ENCODE measurements around the gene IRAK4. TPM values are rescaled to one million over a fixed set of nuclear protein-coding genes. Genes with fewer than 3 reads are reported as not detected.
"Not testable (repeated sequence)": the region's sequence is repeated elsewhere in the genome, so short reads cannot be mapped to it uniquely, and the experiment has no call there.

IRAK4 gene
- 10 to 100 TPM; 17.3 to 19.4 TPM for total RNA-seq
- long read RNA-seq, full-length matches to known transcripts: 7 of 19 reads
- long read RNA-seq, partial matches to known transcripts: 3 of 19 reads
- long read RNA-seq, other reads (novel, unspliced or antisense): 9 of 19 reads

DNA sequence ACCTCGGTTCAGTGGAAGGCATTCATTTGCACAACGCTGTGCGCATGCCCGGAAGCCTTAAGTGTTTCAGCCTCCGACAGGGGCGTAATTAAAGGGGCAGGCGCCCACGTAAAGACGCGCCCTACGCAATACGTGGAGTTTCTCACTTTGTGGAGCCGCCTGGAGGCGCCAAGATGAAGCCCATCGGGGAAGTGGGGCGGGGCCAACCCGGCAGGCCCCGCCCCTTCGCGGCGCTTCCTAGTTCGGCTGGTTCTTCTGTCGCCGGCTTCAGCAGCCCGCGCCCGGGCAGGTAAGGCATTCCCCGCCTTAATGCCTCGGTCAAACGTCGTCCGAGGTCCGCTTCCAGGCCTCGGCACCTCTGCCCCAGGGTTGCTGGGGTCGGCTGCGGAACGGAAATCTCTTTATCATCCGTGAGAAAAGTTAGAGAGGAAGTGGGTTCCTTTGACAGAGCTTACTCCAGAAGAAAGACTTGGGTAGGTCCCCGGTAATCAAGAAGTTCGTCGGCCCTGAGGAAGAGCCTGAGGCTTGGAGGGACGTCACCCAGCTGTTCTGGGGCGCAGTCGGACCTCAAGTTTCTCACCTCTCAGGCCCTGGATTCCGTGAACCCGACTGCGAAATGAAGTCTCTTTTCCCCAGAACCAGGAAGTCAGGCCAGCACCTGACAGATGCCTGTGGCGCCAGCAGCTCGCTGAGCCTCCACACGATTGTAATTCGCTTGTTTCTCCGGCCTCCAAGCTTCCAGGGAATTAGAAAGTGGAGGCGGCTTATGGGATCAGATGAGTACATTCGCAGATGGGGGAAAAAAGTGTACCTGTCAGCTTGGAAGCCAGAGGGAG lies at the start of gene IRAK4, which contains the start of gene PUS7L:
IRAK4 (plus strand) TSS at position 224 of the 836 bp plus-strand sequence. CDS start 9,161 bp downstream, outside the sequence.
PUS7L (minus strand) TSS at position 63 of the 836 bp plus-strand sequence. CDS start 3,545 bp downstream, outside the sequence.
- DNase-seq (peak; percentile 95 to 97), ATAC-seq (peak; percentile 97)
- intact Hi-C loops (cut with DNase I, micrococcal nuclease): loop anchor here in 1 of 2 donors (10.0 kb wide), 1 partner anchor 46 kb away; the partner anchor contains the start of gene TWF1

DNA sequence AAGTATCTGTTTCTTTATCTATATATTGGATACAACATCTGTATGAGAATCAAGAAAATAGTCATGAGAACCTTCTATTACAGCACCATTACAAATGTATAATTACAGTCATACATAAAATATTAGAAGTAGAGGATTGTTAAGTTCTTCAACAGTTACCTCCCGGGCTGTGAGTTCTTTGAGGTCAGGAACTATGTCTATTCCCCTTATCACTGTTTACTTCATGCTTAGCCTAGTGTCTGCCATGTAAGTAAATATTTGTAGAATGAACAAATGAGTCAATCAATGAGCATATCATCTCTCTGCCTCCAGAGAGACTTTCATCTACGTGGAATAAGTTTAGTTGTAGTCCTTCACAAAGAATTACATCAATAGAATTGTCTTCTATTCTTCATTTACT lies 47.4 kb upstream of the IRAK4 start:
- no peak for ATAC-seq

DNA sequence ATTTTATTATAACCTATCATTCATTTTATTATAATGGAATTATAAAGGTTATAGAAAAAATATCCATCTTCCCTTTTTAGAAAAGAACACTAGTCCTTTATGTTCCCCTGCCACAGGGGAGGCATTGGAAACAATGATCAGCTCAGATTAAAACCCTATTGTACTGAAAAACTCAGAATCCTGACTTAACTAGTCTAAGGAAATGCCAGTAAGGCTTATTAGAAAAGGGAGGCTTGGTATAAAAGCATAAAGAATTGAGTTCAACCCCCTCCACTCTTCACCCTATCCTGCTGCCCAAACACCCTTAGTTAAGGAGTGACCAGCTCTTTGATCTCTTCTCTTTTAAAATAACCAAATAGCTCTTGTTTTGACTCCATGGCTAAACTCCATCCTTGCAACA lies 36.1 kb upstream of the IRAK4 start:
- intact Hi-C loops (cut with DNase I, micrococcal nuclease): no loop called here
- ATAC-seq (no peak), DNase-seq (no peak)

More for the DNA sequence above, 47.4 kb upstream of the IRAK4 start:
- intact Hi-C loops (cut with DNase I, micrococcal nuclease): no loop called here
- no peak for DNase-seq

DNA sequence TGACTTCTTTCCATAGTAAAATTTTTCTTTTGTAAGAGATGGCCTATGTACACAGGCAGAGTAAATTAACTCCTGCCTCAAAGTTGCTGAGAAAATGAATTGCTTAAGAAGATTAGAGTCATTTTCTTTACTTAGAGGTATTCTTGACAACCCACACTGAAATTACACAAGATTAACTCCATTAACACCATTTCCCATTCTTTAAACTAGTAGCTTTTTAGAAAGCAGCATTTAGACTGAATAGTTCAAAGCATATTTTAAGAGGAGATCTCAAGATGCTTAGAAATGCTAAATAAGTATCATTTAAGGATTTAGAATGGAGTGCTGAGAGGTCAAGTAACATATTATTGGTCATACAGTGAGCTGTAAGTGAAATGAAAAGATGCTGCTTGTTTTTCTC lies 35.6 kb upstream of the IRAK4 start:
- ATAC-seq: no peak
- intact Hi-C loops (cut with DNase I, micrococcal nuclease): no loop called here
- no peak for DNase-seq

DNA sequence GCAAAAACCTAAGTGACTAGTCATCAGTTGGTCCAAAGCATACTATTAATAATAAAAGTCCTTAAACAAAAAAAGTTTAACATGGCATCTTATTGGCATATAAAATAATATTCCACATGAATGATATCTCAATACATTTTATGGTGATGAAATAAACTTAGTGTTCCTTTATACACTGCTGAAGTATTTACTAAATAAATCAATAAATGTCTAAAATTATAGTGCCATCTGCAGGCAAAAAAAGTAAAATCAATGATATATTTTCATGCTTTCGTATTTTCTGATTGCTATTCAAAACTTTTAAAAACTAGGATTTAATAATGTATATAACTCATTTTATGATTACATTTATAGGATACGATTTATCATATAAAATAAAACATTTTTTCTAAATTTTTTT lies 30.6 kb upstream of the IRAK4 start:
- intact Hi-C loops (cut with DNase I, micrococcal nuclease): no loop called here
- DNase-seq (no peak), ATAC-seq (no peak)

DNA sequence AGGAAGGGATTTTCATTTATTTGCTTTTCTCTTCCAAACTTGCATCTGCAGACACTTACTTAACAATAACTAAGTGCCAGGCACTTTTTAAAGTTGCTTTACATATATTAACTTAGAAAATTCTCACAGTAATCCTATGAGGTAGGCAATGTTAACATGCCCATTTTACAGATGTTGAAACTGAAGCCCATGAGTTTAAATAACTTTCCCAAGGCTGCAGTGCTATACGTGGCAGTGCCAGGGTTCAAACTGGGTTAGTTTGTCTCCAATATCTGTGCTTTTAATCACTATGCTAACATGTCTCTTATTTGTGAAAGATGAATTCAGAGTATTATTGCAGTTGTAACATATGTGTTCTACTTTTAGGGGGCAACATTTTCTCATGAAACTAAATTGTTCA lies 30.1 kb upstream of the IRAK4 start:
- ATAC-seq: no peak

DNA sequence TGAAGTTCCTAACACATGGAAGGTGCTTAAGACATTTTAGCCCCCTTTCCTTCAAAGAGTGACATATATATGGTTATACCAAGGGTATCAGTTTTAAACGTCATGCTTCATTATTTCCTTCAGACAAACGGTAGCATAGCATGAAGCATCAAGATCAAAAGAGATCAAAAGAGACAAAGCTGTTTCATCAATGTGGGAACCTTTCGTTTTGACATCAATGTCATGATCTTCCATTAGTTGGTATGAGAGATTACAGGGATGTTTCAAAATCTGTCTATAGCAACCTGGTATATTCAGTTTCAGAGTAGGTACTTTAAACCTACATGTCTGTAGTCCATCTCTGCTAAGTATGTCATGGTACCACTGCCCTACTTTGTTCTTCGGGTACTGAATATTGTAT lies 28.5 kb upstream of the IRAK4 start:
- intact Hi-C loops (cut with DNase I, micrococcal nuclease): no loop called here
- ATAC-seq (no peak), DNase-seq (no peak)

More for the DNA sequence above, 30.1 kb upstream of the IRAK4 start:
- DNase-seq: no peak
- intact Hi-C loops (cut with DNase I, micrococcal nuclease): no loop called here

DNA sequence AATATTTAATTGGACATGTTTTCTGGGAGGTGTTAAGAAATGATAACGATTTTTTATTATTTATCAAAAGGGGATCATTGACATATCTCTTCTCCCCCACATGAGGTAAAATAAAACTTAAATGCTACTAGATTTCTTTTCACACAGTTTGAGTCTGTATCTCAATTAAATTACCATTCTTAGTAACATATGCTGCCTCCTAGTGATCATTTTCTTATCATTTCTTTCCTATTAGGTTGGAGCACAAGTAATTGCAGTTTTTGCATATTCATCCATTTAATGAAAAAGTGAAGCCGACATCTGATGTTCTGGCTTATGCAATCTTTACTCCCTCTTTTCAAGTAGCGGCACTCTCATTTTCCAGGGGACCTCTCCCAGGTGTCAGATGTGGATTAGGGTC lies 25.1 kb upstream of the IRAK4 start:
- DNase-seq (no peak), ATAC-seq (no peak)
- intact Hi-C loops (cut with DNase I, micrococcal nuclease): no loop called here

DNA sequence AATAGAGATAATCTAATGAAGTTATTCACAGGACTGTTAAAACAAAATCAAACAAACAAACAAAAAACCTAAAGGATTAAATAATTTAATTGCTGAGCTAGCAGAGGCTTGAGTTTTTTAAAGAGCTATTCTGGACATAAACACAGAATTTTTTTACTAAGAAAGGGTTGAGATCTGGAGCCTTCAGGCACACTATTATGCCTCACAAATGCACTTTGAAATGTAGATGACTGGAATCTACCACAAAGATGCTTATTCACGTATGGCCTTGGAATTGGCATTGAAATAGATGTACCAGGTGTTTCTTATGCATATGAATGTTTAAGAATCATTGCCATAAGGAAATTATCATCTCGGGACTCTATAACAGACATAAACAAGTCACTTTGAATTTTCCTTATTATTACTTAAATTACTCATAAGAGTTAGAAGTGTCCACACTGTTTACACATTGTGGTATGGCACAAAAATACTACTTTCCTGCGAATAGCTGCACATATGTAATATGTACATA lies 21.8 kb upstream of the IRAK4 start:
- ATAC-seq (no peak), DNase-seq (no peak)
- intact Hi-C loops (cut with DNase I, micrococcal nuclease): no loop called here

DNA sequence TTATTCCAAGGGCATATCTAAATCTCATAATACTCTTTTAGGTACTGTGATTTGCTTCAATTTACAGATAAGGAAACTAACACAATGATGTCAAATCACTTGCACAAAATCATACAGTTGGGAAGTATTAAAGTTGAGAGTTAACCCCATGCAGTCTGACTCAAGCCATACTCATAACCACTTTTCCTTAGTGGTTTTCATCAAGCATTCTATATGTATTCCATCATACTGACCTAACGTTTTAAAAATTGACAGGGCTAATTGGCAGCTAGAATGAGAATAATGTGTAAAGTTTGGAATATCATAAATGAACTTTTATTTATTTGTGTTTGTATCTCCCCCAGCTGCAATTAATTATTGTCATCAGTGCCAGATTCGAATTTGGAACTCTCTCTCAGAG lies 21.1 kb upstream of the IRAK4 start:
- DNase-seq (no peak), ATAC-seq (no peak)
- intact Hi-C loops (cut with DNase I, micrococcal nuclease): no loop called here

DNA sequence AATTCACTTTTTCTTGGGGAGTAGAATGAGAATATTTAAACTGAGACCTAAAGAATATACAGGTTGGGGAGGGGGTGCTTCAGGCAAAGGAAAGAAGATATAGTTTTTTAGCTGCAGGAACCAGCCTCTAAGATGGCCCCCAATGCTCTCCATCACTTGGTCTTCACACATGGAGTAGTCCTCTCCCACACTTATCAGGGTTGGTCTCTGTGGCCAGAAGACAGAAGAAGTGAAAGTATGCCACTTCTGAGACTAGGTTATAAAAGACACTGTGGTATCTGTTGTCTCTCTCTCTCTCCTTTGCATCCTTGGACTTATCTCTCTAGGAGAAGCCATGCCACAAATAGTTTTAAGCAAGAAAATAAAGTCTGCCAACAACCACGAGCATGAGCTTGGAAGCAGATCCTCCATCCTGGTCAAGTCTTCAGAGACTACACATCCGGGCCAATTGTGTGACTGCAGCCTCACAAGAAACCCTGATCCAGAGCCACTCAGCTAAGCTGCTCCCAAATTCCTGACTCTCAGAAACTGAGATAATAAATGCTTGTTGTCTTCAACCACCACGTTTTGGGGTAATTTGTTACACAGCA lies 18.1 kb upstream of the IRAK4 start:
- intact Hi-C loops (cut with DNase I, micrococcal nuclease): no loop called here
- ATAC-seq (no peak), DNase-seq (no peak)

DNA sequence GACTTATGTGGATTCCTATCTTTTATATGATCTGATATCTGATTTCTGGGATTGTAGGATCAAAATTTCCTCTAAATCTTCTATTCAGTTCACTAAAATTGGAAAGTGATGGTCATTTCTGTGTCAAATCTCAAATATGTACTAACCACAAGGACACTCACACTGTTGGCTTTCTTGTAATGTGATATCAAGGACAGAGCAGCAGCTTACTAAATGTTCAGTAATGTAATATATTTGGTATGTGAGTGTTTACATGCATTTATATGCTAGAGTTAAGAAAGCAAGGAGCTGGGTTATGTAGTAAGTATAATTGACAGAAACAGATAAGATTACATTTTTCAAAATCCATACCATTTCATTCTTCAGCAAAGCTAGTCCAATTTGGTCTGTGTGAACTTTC lies 16.6 kb upstream of the IRAK4 start:
- intact Hi-C loops (cut with DNase I, micrococcal nuclease): no loop called here
- ATAC-seq (no peak), DNase-seq (no peak)

DNA sequence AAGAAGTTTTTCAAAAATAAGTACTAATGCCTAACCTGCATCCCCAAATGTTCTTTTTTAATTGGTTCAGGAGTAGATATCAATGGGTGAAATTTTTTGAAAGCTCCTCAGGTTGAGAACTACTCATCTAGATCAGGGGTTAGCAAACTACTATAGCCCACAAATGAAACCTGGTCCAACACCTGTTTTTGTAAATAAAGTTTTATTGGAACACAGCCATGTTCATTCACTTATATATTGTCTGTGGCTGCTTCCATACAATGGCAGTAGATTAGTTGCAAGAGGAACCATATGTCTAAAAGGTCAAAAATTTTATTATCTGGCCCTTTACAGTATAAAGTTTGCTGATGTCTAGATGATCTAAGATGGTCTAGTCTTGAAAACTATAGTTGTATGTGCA lies 13.9 kb upstream of the IRAK4 start:
- ATAC-seq: no peak

DNA sequence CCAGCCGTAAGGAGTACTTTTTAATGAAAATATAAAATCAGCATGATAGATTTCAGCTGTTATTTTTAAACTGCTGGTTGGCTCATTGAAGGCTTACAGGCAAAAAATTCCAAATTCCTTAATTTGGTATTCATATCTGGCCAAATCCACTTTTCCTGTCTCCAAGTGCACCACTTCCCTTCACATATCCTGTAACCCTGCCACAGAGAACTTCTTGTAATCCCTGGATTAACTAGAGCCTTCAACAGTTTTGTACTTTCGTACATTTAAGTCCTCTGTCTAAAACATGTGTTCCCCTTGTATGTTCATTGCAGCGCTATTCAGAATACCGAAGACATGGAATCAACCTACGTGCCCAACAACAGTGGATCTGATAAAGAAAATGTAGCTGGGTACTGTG lies 9.7 kb upstream of the IRAK4 start:
- no peak for ATAC-seq
- intact Hi-C loops (cut with DNase I, micrococcal nuclease): no loop called here

More for the DNA sequence above, 13.9 kb upstream of the IRAK4 start:
- intact Hi-C loops (cut with DNase I, micrococcal nuclease): no loop called here
- no peak for DNase-seq

DNA sequence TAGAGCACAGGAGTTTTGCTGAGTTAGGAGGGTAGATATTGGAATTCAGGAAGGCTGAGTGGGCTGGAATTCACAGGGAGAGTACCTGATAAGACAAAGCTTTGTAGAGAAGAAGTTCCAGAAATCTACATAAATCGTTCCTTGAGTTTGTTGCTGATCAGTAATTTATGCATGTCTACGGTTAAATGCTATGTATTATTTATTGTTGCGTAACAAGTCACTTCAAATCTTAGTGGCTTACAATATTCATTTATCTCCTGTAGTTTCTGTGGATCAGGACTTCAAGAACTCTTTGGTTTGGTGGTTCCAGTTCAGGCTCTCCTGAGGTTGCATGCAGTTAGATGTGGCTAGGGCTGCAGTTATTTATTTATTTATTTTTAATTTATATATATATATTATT lies 7.9 kb upstream of the IRAK4 start:
- intact Hi-C loops (cut with DNase I, micrococcal nuclease): loop anchor here in 1 of 2 donors (10.0 kb wide), 1 partner anchor 54 kb away; the partner anchor contains the start of gene TWF1
- ATAC-seq (no peak), DNase-seq (no peak)

More for the DNA sequence above, 9.7 kb upstream of the IRAK4 start:
- no peak for DNase-seq

DNA sequence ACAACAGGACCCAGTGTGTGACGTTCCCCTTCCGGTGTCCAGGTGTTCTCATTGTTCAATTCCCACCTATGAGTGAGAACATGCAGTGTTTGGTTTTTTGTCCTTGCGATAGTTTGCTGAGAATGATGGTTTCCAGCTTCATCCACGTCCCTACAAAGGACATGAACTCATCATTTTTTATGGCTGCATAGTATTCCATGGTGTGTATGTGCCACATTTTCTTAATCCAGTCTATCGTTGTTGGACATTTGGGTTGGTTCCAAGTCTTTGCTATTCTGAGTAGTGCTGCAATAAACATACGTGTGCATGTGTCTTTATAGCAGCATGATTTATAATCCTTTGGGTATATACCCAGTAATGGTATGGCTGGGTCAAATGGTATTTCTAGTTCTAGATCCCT lies 7.4 kb upstream of the IRAK4 start:
- intact Hi-C loops (cut with DNase I, micrococcal nuclease): loop anchor here in 1 of 2 donors (10.0 kb wide), 1 partner anchor 53 kb away; the partner anchor contains the start of gene TWF1

DNA sequence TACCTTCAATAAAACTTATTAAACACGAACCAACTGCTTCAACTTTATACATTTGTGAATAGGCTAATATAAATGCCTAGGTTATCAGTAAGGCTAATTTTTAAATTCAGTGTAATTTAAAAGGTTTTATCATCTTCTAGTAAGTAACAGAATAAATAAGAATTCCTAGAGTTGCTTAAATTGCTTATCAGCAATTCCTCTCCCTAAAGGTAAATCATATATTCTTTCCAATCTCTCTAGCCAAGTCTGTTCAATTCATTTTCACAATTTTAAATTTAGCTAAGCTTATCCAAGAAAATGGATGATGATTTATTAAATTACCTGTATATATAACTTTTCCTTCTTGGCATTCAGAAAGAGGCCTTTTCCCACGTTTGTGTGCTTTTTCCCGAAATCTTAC lies 4.7 kb upstream of the IRAK4 start:
- ATAC-seq: no peak
- intact Hi-C loops (cut with DNase I, micrococcal nuclease): loop anchor here in 1 of 2 donors (10.0 kb wide), 1 partner anchor 51 kb away; the partner anchor contains the start of gene TWF1
- DNase-seq: no peak

More for the DNA sequence above, 7.4 kb upstream of the IRAK4 start:
- not testable (repeated sequence) for ATAC-seq, DNase-seq

DNA sequence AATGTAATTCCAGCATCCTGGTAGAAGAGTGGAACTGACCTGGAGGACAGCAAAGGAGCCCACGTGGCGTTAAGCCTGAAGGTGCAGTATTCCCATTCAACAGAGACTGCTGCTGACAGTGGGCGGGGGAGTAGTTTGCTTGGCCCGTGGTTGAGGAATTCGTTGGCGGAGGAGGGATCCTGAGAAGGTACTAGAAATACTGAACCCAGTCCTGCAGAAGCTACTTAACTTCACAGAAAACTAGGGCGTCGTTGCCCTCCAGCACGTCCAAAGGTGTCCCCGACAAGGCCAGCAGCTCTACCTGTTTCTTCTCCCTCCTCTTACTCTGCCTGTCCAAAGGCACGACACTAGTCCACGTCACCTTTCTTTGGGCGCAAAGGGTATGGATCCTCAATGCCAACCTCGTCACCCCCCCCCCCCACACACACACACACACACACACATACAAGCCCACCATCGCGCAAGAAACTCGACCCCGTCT lies 464 bp upstream of the IRAK4 start:
- ATAC-seq (peak; percentile 49), DNase-seq (peak in 1 of 2 donors; percentile 44)
- intact Hi-C loops (cut with DNase I, micrococcal nuclease): loop anchor here in 1 of 2 donors (10.0 kb wide), 1 partner anchor 47 kb away; the partner anchor contains the start of gene TWF1

DNA sequence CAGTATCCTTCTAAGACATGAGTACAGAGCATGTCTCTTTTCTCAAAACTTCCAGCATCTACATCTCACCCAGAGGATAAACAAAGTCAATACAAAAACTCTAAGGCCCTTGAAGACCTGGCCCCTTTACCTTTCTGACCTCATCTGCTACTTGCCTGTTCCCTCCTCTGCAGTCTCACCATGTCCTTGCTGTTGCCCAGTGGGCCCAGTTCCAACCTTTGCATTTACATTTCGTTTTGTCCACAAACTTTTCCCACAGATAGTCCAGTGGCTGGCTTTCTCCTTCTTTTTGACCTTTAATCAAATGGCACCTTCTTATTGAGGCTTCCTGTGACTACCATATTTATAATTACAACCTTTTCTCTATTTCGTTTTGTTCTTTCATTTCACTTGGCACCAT lies 1.6 kb downstream of the IRAK4 start:
- intact Hi-C loops (cut with DNase I, micrococcal nuclease): no loop called here
- DNase-seq: no peak
- ATAC-seq: no peak

All from left colon (tissue), 2 donors.